HepG2 (cell line): ENCODE measurements around the gene MPST. TPM values are rescaled to one million over a fixed set of nuclear protein-coding genes. Genes with fewer than 3 reads are reported as not detected.

Experiments used
- AKAP8 ChIP-seq: sonication (generic); formaldehyde crosslinking; IDR thresholded peaks from 2 replicates; pipeline ENCODE4 v1.5.1; 2020; ENCODE audit warnings: mild to moderate bottlenecking, missing genetic modification reagents
- ARNT ChIP-seq: fragments of 450-650 bp; IDR thresholded peaks from 2 replicates; pipeline ENCODE4 v1.6.1; 2017
- EHMT2 ChIP-seq: fragments of 200-600 bp; sonication (generic); IDR thresholded peaks from 2 replicates; pipeline ENCODE4 v1.7.0; 2017; ENCODE audit warnings: antibody characterized with exemption, low read depth, low read length, borderline replicate concordance
- HDAC6 ChIP-seq: fragments of 200-600 bp; sonication (generic); IDR thresholded peaks from 2 replicates; pipeline ENCODE4 v1.7.0; 2017; ENCODE audit warnings: mild to moderate bottlenecking, antibody characterized with exemption, low read length, low read depth
- HES4 ChIP-seq: sonication (generic); formaldehyde crosslinking; IDR thresholded peaks from 2 replicates; pipeline ENCODE4 v1.9.0; 2021; ENCODE audit warnings: mild to moderate bottlenecking, missing genetic modification reagents, borderline replicate concordance
- NR2F6 ChIP-seq, 2 experiments: IDR thresholded peaks; 2 replicates each; pipeline ENCODE4 v1.6.1; 2016; ENCODE audit warnings: antibody characterized with exemption in 1 of 2, mild to moderate bottlenecking in 1 of 2
- PITX1 ChIP-seq: sonication (generic); formaldehyde crosslinking; IDR thresholded peaks from 2 replicates; pipeline ENCODE4 v1.5.1; 2020; ENCODE audit warnings: mild to moderate bottlenecking, missing genetic modification reagents
- RFX3 ChIP-seq: IDR thresholded peaks from 2 replicates; pipeline ENCODE4 v1.6.1; 2016; ENCODE audit warnings: missing biosample characterization, missing genetic modification reagents
- ZNF121 ChIP-seq: sonication (generic); formaldehyde crosslinking; IDR thresholded peaks from 2 replicates; pipeline ENCODE4 v1.5.0; 2020; ENCODE audit warnings: mild to moderate bottlenecking, missing genetic modification reagents
- polyA plus RNA-seq, 8 experiments: library from polyadenylated mRNA; depleted of rRNA in 3 of 8; stranded (reverse) in 7 of 8; unstranded in 1 of 8; fragments of >200 nt; fragmentation: Illumina TruSeq in 4 of 8; extraction: Trizol in 4 of 8; gene quantifications; 2 replicates each; pipeline versions ENCODE4 v1.2.1 to v1.2.3, GENCODE V29; 2011 to 2016; ENCODE audit warnings: low read depth in 4 of 8, missing spikeins in 1 of 8, mixed read lengths in 1 of 8; ENCODE audit not compliant: insufficient read depth in 1 of 8
- total RNA-seq, 5 experiments: library from RNA; depleted of rRNA; stranded (reverse); fragments of >200 nt; fragmentation: Illumina TruSeq; extraction: Trizol; gene quantifications; 2 replicates each; pipeline ENCODE4 v1.2.3, GENCODE V29; 2016; ENCODE audit warnings: low read depth in 1 of 5
- TF ChIP-seq, protein P1 (sequence below): sonication (generic); formaldehyde crosslinking; IDR thresholded peaks from 2 replicates; pipeline ENCODE4 v1.5.0; 2020; ENCODE audit warnings: missing genetic modification reagents
- TF ChIP-seq, protein P2 (sequence below): sonication (generic); formaldehyde crosslinking; IDR thresholded peaks from 2 replicates; pipeline ENCODE4 v1.4.0; 2020; ENCODE audit warnings: missing genetic modification reagents
- TF ChIP-seq, protein P3 (sequence below): sonication (generic); formaldehyde crosslinking; IDR thresholded peaks from 2 replicates; pipeline ENCODE4 v1.4.0; 2020; ENCODE audit warnings: mild to moderate bottlenecking, low read depth, missing genetic modification reagents
- TF ChIP-seq, protein P4 (sequence below): sonication (generic); formaldehyde crosslinking; IDR thresholded peaks from 2 replicates; pipeline ENCODE4 v1.4.0; 2020; ENCODE audit warnings: mild to moderate bottlenecking, missing genetic modification reagents
- TF ChIP-seq, protein P5 (sequence below): sonication (generic); formaldehyde crosslinking; IDR thresholded peaks from 2 replicates; pipeline ENCODE4 v1.5.1; 2020; ENCODE audit warnings: mild to moderate bottlenecking, moderate library complexity, missing genetic modification reagents
- TF ChIP-seq, protein P6 (sequence below): sonication (generic); formaldehyde crosslinking; IDR thresholded peaks from 2 replicates; pipeline ENCODE4 v1.4.0; 2020; ENCODE audit warnings: missing genetic modification reagents

MPST gene
- total and polyA plus RNA-seq, 2 of the 13 experiments (the other 11 are each of a cell fraction or from before 2014, with no cell fraction given): 133 to 141 TPM

DNA sequence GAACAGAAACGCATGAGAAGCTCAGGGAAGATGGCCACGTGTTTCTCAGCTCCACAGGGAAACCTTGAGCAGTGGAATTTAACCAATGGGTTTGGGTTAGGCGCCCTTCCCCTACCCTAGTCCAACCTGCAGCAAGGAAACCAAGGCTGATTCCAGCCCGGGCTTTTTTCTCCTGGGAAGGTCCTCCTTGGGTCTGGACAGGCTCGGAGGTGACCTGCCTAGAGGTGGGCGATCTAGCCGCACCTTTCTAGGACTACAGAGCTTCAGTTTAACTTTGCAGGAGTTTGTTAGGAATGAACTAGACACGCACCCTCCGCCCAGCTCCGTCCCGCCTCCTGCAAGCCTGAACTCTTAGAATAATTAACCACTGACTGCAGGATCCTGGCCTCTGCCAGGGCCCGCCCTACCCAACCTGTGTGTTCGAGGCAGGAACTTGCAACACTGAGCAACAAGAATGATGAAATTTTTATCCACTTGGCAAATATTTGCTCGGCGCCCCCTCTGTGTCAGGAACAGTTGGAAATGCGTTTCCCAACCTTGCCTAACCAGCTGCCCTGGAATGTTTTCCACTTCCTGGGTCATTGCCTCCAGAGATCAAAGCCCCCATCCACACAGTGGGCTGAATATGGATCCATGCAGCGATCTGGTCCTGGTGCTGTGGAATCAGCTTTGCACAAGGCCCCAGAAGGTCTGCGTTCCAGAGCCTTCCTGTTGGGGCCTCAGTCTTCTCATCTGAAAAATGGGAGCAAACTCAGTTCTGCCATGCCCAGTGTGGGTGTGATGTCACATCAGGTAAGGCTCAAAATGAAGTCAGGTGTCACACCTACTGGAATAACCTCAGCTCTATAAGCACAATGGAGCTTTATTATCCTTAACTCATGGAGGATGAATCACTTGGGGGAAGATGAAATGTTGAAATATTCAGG, 13.3 kb downstream of the MPST start (continued):
- peak; percentile 99 for TF ChIP-seq PITX1 (CRISPR knock-in tag)
- TF ChIP-seq RFX3 (CRISPR knock-in tag): peak; percentile 52; the same call in 1 of the 2 replicates
- TF ChIP-seq HES4 (CRISPR knock-in tag): no peak
- TF ChIP-seq, protein P1, sequence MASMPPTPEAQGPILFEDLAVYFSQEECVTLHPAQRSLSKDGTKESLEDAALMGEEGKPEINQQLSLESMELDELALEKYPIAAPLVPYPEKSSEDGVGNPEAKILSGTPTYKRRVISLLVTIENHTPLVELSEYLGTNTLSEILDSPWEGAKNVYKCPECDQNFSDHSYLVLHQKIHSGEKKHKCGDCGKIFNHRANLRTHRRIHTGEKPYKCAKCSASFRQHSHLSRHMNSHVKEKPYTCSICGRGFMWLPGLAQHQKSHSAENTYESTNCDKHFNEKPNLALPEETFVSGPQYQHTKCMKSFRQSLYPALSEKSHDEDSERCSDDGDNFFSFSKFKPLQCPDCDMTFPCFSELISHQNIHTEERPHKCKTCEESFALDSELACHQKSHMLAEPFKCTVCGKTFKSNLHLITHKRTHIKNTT (CRISPR knock-in tag): no peak
- peak; percentile 82; the same call in 1 of the 2 replicates for TF ChIP-seq EHMT2
- peak; percentile 90 for TF ChIP-seq ZNF121
- TF ChIP-seq, protein P2, sequence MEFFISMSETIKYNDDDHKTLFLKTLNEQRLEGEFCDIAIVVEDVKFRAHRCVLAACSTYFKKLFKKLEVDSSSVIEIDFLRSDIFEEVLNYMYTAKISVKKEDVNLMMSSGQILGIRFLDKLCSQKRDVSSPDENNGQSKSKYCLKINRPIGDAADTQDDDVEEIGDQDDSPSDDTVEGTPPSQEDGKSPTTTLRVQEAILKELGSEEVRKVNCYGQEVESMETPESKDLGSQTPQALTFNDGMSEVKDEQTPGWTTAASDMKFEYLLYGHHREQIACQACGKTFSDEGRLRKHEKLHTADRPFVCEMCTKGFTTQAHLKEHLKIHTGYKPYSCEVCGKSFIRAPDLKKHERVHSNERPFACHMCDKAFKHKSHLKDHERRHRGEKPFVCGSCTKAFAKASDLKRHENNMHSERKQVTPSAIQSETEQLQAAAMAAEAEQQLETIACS: no peak
- TF ChIP-seq, protein P3, sequence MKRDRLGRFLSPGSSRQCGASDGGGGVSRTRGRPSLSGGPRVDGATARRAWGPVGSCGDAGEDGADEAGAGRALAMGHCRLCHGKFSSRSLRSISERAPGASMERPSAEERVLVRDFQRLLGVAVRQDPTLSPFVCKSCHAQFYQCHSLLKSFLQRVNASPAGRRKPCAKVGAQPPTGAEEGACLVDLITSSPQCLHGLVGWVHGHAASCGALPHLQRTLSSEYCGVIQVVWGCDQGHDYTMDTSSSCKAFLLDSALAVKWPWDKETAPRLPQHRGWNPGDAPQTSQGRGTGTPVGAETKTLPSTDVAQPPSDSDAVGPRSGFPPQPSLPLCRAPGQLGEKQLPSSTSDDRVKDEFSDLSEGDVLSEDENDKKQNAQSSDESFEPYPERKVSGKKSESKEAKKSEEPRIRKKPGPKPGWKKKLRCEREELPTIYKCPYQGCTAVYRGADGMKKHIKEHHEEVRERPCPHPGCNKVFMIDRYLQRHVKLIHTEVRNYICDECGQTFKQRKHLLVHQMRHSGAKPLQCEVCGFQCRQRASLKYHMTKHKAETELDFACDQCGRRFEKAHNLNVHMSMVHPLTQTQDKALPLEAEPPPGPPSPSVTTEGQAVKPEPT (CRISPR knock-in tag): no peak
- TF ChIP-seq AKAP8 (CRISPR knock-in tag): peak; percentile 91
- TF ChIP-seq, protein P4, sequence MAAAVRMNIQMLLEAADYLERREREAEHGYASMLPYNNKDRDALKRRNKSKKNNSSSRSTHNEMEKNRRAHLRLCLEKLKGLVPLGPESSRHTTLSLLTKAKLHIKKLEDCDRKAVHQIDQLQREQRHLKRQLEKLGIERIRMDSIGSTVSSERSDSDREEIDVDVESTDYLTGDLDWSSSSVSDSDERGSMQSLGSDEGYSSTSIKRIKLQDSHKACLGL: peak; percentile 46; the same call in 1 of the 2 replicates
- TF ChIP-seq HDAC6: peak; percentile 57; the same call in 1 of the 2 replicates
- TF ChIP-seq, protein P5, sequence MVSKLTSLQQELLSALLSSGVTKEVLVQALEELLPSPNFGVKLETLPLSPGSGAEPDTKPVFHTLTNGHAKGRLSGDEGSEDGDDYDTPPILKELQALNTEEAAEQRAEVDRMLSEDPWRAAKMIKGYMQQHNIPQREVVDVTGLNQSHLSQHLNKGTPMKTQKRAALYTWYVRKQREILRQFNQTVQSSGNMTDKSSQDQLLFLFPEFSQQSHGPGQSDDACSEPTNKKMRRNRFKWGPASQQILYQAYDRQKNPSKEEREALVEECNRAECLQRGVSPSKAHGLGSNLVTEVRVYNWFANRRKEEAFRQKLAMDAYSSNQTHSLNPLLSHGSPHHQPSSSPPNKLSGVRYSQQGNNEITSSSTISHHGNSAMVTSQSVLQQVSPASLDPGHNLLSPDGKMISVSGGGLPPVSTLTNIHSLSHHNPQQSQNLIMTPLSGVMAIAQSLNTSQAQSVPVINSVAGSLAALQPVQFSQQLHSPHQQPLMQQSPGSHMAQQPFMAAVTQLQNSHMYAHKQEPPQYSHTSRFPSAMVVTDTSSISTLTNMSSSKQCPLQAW (CRISPR knock-in tag): peak; percentile 100
- TF ChIP-seq ARNT: no peak
- peak; percentile 96 for TF ChIP-seq NR2F6 (IDR thresholded peaks at IDR 0.05)
- peak; percentile 95 for TF ChIP-seq NR2F6 (CRISPR knock-in tag; IDR thresholded peaks at IDR 0.05)
- TF ChIP-seq, protein P6, sequence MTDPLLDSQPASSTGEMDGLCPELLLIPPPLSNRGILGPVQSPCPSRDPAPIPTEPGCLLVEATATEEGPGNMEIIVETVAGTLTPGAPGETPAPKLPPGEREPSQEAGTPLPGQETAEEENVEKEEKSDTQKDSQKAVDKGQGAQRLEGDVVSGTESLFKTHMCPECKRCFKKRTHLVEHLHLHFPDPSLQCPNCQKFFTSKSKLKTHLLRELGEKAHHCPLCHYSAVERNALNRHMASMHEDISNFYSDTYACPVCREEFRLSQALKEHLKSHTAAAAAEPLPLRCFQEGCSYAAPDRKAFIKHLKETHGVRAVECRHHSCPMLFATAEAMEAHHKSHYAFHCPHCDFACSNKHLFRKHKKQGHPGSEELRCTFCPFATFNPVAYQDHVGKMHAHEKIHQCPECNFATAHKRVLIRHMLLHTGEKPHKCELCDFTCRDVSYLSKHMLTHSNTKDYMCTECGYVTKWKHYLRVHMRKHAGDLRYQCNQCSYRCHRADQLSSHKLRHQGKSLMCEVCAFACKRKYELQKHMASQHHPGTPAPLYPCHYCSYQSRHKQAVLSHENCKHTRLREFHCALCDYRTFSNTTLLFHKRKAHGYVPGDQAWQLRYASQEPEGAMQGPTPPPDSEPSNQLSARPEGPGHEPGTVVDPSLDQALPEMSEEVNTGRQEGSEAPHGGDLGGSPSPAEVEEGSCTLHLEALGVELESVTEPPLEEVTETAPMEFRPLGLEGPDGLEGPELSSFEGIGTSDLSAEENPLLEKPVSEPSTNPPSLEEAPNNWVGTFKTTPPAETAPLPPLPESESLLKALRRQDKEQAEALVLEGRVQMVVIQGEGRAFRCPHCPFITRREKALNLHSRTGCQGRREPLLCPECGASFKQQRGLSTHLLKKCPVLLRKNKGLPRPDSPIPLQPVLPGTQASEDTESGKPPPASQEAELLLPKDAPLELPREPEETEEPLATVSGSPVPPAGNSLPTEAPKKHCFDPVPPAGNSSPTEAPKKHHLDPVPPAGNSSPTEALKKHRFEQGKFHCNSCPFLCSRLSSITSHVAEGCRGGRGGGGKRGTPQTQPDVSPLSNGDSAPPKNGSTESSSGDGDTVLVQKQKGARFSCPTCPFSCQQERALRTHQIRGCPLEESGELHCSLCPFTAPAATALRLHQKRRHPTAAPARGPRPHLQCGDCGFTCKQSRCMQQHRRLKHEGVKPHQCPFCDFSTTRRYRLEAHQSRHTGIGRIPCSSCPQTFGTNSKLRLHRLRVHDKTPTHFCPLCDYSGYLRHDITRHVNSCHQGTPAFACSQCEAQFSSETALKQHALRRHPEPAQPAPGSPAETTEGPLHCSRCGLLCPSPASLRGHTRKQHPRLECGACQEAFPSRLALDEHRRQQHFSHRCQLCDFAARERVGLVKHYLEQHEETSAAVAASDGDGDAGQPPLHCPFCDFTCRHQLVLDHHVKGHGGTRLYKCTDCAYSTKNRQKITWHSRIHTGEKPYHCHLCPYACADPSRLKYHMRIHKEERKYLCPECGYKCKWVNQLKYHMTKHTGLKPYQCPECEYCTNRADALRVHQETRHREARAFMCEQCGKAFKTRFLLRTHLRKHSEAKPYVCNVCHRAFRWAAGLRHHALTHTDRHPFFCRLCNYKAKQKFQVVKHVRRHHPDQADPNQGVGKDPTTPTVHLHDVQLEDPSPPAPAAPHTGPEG (CRISPR knock-in tag): peak; percentile 54; the same call in 1 of the 2 replicates
